Heart left ventricle (tissue), 16 donors: ENCODE measurements around the gene NFKBIE. TPM values are rescaled to one million over a fixed set of nuclear protein-coding genes. Genes with fewer than 3 reads are reported as not detected.
A peak's percentile ranks its signal among the peaks of the same experiment; 100 is the strongest.

Source experiments
- ATAC-seq, 4 donors: fragments of 200-7000 bp; cut with Tn5 transposase; one replicate each; pipeline ENCODE4 v1.9.1; 2020 to 2022; ENCODE audit warnings: moderate library complexity in 4 of 4, mild to moderate bottlenecking in 3 of 4, moderate number of reproducible peaks in 1 of 4
- DNase-seq, 5 donors: peaks; one replicate each; pipeline ENCODE4 v3.0.0-alpha.2; 2020
- H3K27ac ChIP-seq, 12 donors: fragments of 200-600 bp; sonication (generic) in 4 of 12; one replicate each; pipeline versions ENCODE4 v1.5.0 to v1.8.0; 2016 to 2022; ENCODE audit warnings: mild to moderate bottlenecking in 2 of 12
- H3K27me3 ChIP-seq, 9 donors: fragments of 200-600 bp; sonication (generic) in 2 of 9; one replicate each; pipeline versions ENCODE4 v1.5.1 to v1.8.0; 2016 to 2022; ENCODE audit warnings: mild to moderate bottlenecking in 3 of 9
- H3K36me3 ChIP-seq, 9 donors: fragments of 200-600 bp; sonication (generic) in 2 of 9; one replicate each; pipeline versions ENCODE4 v1.5.0 to v1.8.0; 2018 to 2022; ENCODE audit warnings: mild to moderate bottlenecking in 2 of 9
- H3K4me1 ChIP-seq, 12 donors: fragments of 200-600 bp; sonication (generic) in 4 of 12; one replicate each; pipeline versions ENCODE4 v1.5.0 to v1.8.0; 2016 to 2022; ENCODE audit warnings: mild to moderate bottlenecking in 3 of 12
- H3K4me3 ChIP-seq, 12 donors: fragments of 200-600 bp; sonication (generic) in 4 of 12; one replicate each; pipeline versions ENCODE4 v1.5.0 to v1.8.0; 2017 to 2022; ENCODE audit warnings: mild to moderate bottlenecking in 9 of 12, moderate library complexity in 4 of 12
- H3K9me3 ChIP-seq, 12 donors: fragments of 200-600 bp; sonication (generic) in 4 of 12; one replicate each; pipeline versions ENCODE4 v1.5.0 to v1.8.0; 2016 to 2022; ENCODE audit warnings: mild to moderate bottlenecking in 1 of 12
- CTCF ChIP-seq, 12 donors: fragments of 200-600 bp; sonication (generic) in 4 of 12; IDR thresholded peaks; one replicate each; pipeline versions ENCODE4 v1.5.0 to v1.8.0; 2018 to 2022; ENCODE audit warnings: antibody characterized with exemption in 12 of 12, mild to moderate bottlenecking in 5 of 12
- POLR2A ChIP-seq, 2 donors: fragments of 450-650 bp; IDR thresholded peaks; one replicate each; pipeline ENCODE4 v1.6.1; 2017; ENCODE audit warnings: antibody characterized with exemption in 2 of 2, mild to moderate bottlenecking in 2 of 2, moderate library complexity in 2 of 2
- WGBS, 4 donors: extraction: QIAGEN DNeasy Blood & Tissue Kit in 2 of 4; methylation state at CpG; one replicate each; pipeline versions ENCODE4 v1.1.5 to v1.1.7; 2013 to 2018; 5-methylcytosine and 5-hydroxymethylcytosine counted together
- intact Hi-C, 10 donors: fragments of 100-400 bp; cut with DNase I; formaldehyde crosslinking; loops; one replicate each; pipeline versions ENCODE4 v1.11.1 to v1.14.2; 2022
- polyA plus RNA-seq, 2 donors: library from polyadenylated mRNA; stranded (reverse); fragments of 200-250 nt; gene quantifications; one replicate each; pipeline ENCODE4 v1.2.3, GENCODE V29; 2013
- total RNA-seq, 9 donors: library from RNA; depleted of rRNA in 2 of 9; stranded (reverse); fragments of >200 nt in 2 of 9; fragmentation: NEBNext Ultra II Directional in 3 of 9; extraction: Animal tissue kit (Norgen Biotek cat#: 25700) in 3 of 9; gene quantifications; one replicate each; pipeline versions ENCODE4 v1.1.0 to v1.2.4, GENCODE V29; 2016 to 2023
- donor health status: ischemic (EF 13 %, LVEDD 7.1; RV severe dilation, severe dysfunction).
- donor health status: healthy with polysubstance abuse.
- donor health status: DM: no; HTN: yes; CAD: no.
- donor health status: DM: no; HTN: no; CAD: no.
- donor health status: ischemic (EF 25% LVEDD 6.9; RV normal size, moderate dysfunction).
- donor health status: ischemic (EF 25% LVEDD 5.7; RV mildly dilated, moderate dysfunction).
- donor health status: healthy.
- donor health status: DM: yes; HTN: yes; CAD: no.
- donor health status: ischemic (EF 35%, LVEDD 5.7; RV mildly dilated, moderate dysfunction).
- donor health status: nonischemic (EF 11% LVEDD 7.7; RV severe dilation, severe dysfunction).
- donor health status: DM: yes; HTN: yes; CAD: no.
- donor health status: PGD.
- donor health status: ischemic (EF 29% LVEDD 5.4; RV normal size, mild dysfunction).
- donor health status: nonischemic (EF 23%, LVEDD 6.1; RV moderate dilation, normal function).

NFKBIE gene
- total and polyA plus RNA-seq, 11 donors = 2.5 to 13.1 (median 4.0) TPM

- peaks cover 0 to 25% (median 15%) of the 10 kb centered on the region in 9 donors for H3K27me3 ChIP-seq
- no peak for ATAC-seq
- H3K27ac ChIP-seq = peak overlapping the region in 1 of 12 donors; percentile 93
- H3K4me1 ChIP-seq = peaks cover 0 to 44% (median 26%) of the 10 kb centered on the region in 12 donors
- H3K36me3 ChIP-seq = peaks cover 0 to 10% (median 0%) of the 10 kb centered on the region in 9 donors
- TF ChIP-seq CTCF (IDR thresholded peaks at IDR 0.05) = no peak
- TF ChIP-seq POLR2A (IDR thresholded peaks at IDR 0.05) = no peak
- no peak overlapping the region for H3K4me3 ChIP-seq
- 72 to 87% (median 75%) methylated on average over 3 of the region's 3 CpGs for WGBS, 4 donors
- DNase-seq = no peak
- H3K9me3 ChIP-seq = no peaks in the 10 kb centered on the region
- intact Hi-C loops = loop anchor here in 7 of 10 donors (5.0 to 10.0 kb wide), 5 partner anchors 36 to 188 kb away; partner anchors contain the start of gene AARS2 (in 1 of the 7)
Observed at GRCh38 chr6:44266347-44266746, 996 bp upstream of the NFKBIE start.

GRCh38 chr6:44265722-44266233 lies 427 bp upstream of the NFKBIE start:
- DNase-seq = no peak
- ATAC-seq = no peak
- intact Hi-C loops = loop anchor here in 7 of 10 donors (5.0 to 10.0 kb wide), 5 partner anchors 37 to 189 kb away; partner anchors contain the start of gene AARS2 (in 1 of the 7)
- Histone ChIP-seq H3K4me1 (peaks cover 0 to 45% (median 26%) of the 10 kb centered on the region in 12 donors), H3K27ac (peak overlapping the region in 10 of 12 donors; percentile 61 to 93 (median 80)), H3K36me3 (peaks cover 0 to 16% (median 0%) of the 10 kb centered on the region in 9 donors), H3K4me3 (peak overlapping the region in 11 of 12 donors; percentile 60 to 96 (median 81)), H3K27me3 (peaks cover 0 to 20% (median 12%) of the 10 kb centered on the region in 9 donors), H3K9me3 (no peaks in the 10 kb centered on the region)
- 65 to 69% (median 68%) methylated on average over 17 of the region's 17 CpGs for WGBS, 4 donors
- no peak for TF ChIP-seq POLR2A (IDR thresholded peaks at IDR 0.05)
- TF ChIP-seq CTCF (IDR thresholded peaks at IDR 0.05) = no peak

GRCh38 chr6:44264154-44265006 lies 971 bp downstream of the NFKBIE start:
- TF ChIP-seq POLR2A (IDR thresholded peaks at IDR 0.05) (no peak), CTCF (IDR thresholded peaks at IDR 0.05) (no peak)
- Histone ChIP-seq H3K27me3 (peaks cover 0 to 13% (median 4%) of the 10 kb centered on the region in 9 donors), H3K4me1 (peaks cover 0 to 45% (median 26%) of the 10 kb centered on the region in 12 donors), H3K27ac (peak overlapping the region in 11 of 12 donors; percentile 61 to 93 (median 80)), H3K4me3 (peak overlapping the region; percentile 59 to 96 (median 78)), H3K36me3 (peaks cover 0 to 28% (median 4%) of the 10 kb centered on the region in 9 donors), H3K9me3 (no peaks in the 10 kb centered on the region)
- ATAC-seq = peak in 2 of 4 donors; percentile 7 to 43
- 12 to 15% (median 14%) methylated on average over 13 of the region's 13 CpGs for WGBS, 4 donors
- intact Hi-C loops = loop anchor here in 7 of 10 donors (5.0 to 10.0 kb wide), 5 partner anchors 38 to 190 kb away; partner anchors contain the start of gene AARS2 (in 1 of the 7)
- peak; percentile 45 to 79 (median 52) for DNase-seq
